Large intestine (tissue), 3 donors: Measurements from ENCODE around the gene BCAS3. TPM values are rescaled to one million over a fixed set of nuclear protein-coding genes. Genes with fewer than 3 reads are reported as not detected.
"Not testable (repeated sequence)": the region's sequence is repeated elsewhere in the genome, so short reads cannot be mapped to it uniquely, and the experiment has no call there.

Experiments used
- DNase-seq, 2 donors: peaks; one replicate each; pipeline versions ENCODE4 v3.0.0 to v3.0.0-alpha.2; 2013
- H3K27ac ChIP-seq: one replicate; pipeline ENCODE4 v1.5.1; 2013; ENCODE audit warnings: low read length
- H3K27me3 ChIP-seq: 2 replicates; pipeline ENCODE4 v1.6.1; 2013; ENCODE audit warnings: low read length; ENCODE audit not compliant: control insufficient read depth, insufficient read depth
- H3K36me3 ChIP-seq: 2 replicates; pipeline ENCODE4 v1.6.1; 2013; ENCODE audit warnings: low read length; ENCODE audit not compliant: control insufficient read depth, insufficient read depth
- H3K4me1 ChIP-seq: one replicate; pipeline ENCODE4 v1.6.1; 2013; ENCODE audit warnings: low read length; ENCODE audit not compliant: control insufficient read depth, insufficient read depth
- H3K4me3 ChIP-seq: one replicate; pipeline ENCODE4 v1.5.1; 2013; ENCODE audit warnings: low read length
- H3K9me3 ChIP-seq: one replicate; pipeline ENCODE4 v1.6.1; 2013; ENCODE audit warnings: mild to moderate bottlenecking, low read depth, low read length, moderate library complexity; ENCODE audit not compliant: control insufficient read depth
- WGBS: methylation state at CpG from one replicate; pipeline ENCODE4 v1.1.5; 2013; ENCODE audit warnings: low lambda C conversion rate; ENCODE audit not compliant: insufficient coverage; 5-methylcytosine and 5-hydroxymethylcytosine counted together
- polyA plus RNA-seq: library from polyadenylated mRNA; unstranded; fragments of 120-200 nt; gene quantifications from one replicate; pipeline ENCODE4 v1.2.1, GENCODE V29; 2013

Gene BCAS3
- polyA plus RNA-seq, 1 donor: 9.7 TPM

GRCh38 chr17:61009663-61010062 is 332.0 kb downstream of the BCAS3 start:
- Histone ChIP-seq H3K27ac (no peak overlapping the region), H3K27me3 (no peaks in the 10 kb centered on the region), H3K4me1 (no peaks in the 10 kb centered on the region), H3K9me3 (no peaks in the 10 kb centered on the region), H3K4me3 (no peak overlapping the region), H3K36me3 (no peaks in the 10 kb centered on the region)
- DNase-seq: peak in 1 of 2 donors; percentile 1
- 75% methylated on average over 1 of the region's 1 CpG for WGBS

GRCh38 chr17:61010661-61011170 is 333.1 kb downstream of the BCAS3 start:
- no peak for DNase-seq
- Histone ChIP-seq H3K4me3 (no peak overlapping the region), H3K36me3 (no peaks in the 10 kb centered on the region), H3K27me3 (no peaks in the 10 kb centered on the region), H3K27ac (no peak overlapping the region), H3K9me3 (no peaks in the 10 kb centered on the region), H3K4me1 (no peaks in the 10 kb centered on the region)
- 100% methylated on average over 1 of the region's 2 CpGs for WGBS

GRCh38 chr17:61011251-61011650 is 333.6 kb downstream of the BCAS3 start:
- no peak overlapping the region for H3K4me3 ChIP-seq
- no peak overlapping the region for H3K27ac ChIP-seq
- no peaks in the 10 kb centered on the region for H3K4me1 ChIP-seq
- DNase-seq: no peak
- H3K36me3 ChIP-seq: no peaks in the 10 kb centered on the region
- no peaks in the 10 kb centered on the region for H3K9me3 ChIP-seq
- WGBS: 93% methylated on average over 2 of the region's 4 CpGs
- no peaks in the 10 kb centered on the region for H3K27me3 ChIP-seq

GRCh38 chr17:61015966-61016365 is 338.3 kb downstream of the BCAS3 start:
- H3K4me1 ChIP-seq: no peaks in the 10 kb centered on the region
- no peak overlapping the region for H3K4me3 ChIP-seq
- H3K27me3 ChIP-seq: no peaks in the 10 kb centered on the region
- no peaks in the 10 kb centered on the region for H3K36me3 ChIP-seq
- H3K27ac ChIP-seq: no peak overlapping the region
- no peak for DNase-seq
- no peaks in the 10 kb centered on the region for H3K9me3 ChIP-seq
- 87% methylated on average over 3 of the region's 3 CpGs for WGBS

- Histone ChIP-seq H3K4me3 (no peak overlapping the region), H3K36me3 (no peaks in the 10 kb centered on the region), H3K27me3 (no peaks in the 10 kb centered on the region), H3K4me1 (no peaks in the 10 kb centered on the region), H3K27ac (no peak overlapping the region), H3K9me3 (no peaks in the 10 kb centered on the region)
- no peak for DNase-seq
- WGBS: 93% methylated on average over 3 of the region's 3 CpGs
These were observed 339.8 kb downstream of the BCAS3 start for GRCh38 chr17:61017317-61018006.

- no peaks in the 10 kb centered on the region for H3K4me1 ChIP-seq
- H3K4me3 ChIP-seq: no peak overlapping the region
- H3K27me3 ChIP-seq: no peaks in the 10 kb centered on the region
- H3K9me3 ChIP-seq: no peaks in the 10 kb centered on the region
- DNase-seq: no peak
- no CpG with 5 or more reads among the region's 5 CpGs for WGBS
- H3K36me3 ChIP-seq: no peaks in the 10 kb centered on the region
- H3K27ac ChIP-seq: no peak overlapping the region
These were observed 341.3 kb downstream of the BCAS3 start for GRCh38 chr17:61018938-61019337.

GRCh38 chr17:61023996-61024395 is 346.3 kb downstream of the BCAS3 start:
- Histone ChIP-seq H3K27me3 (no peaks in the 10 kb centered on the region), H3K27ac (no peak overlapping the region), H3K9me3 (no peaks in the 10 kb centered on the region), H3K4me1 (no peaks in the 10 kb centered on the region), H3K4me3 (no peak overlapping the region), H3K36me3 (no peaks in the 10 kb centered on the region)
- no peak for DNase-seq
- WGBS: no CpG with 5 or more reads among the region's 2 CpGs

- WGBS: 90% methylated on average over 3 of the region's 3 CpGs
- no peaks in the 10 kb centered on the region for H3K27me3 ChIP-seq
- no peak overlapping the region for H3K27ac ChIP-seq
- no peaks in the 10 kb centered on the region for H3K9me3 ChIP-seq
- no peak for DNase-seq
- H3K4me3 ChIP-seq: no peak overlapping the region
- no peaks in the 10 kb centered on the region for H3K36me3 ChIP-seq
- H3K4me1 ChIP-seq: no peaks in the 10 kb centered on the region
These were observed 349.2 kb downstream of the BCAS3 start for GRCh38 chr17:61026818-61027217.

- H3K9me3 ChIP-seq: no peaks in the 10 kb centered on the region
- WGBS: 100% methylated on average over 3 of the region's 4 CpGs
- no peaks in the 10 kb centered on the region for H3K4me1 ChIP-seq
- no peak overlapping the region for H3K4me3 ChIP-seq
- no peak overlapping the region for H3K27ac ChIP-seq
- no peak for DNase-seq
- no peaks in the 10 kb centered on the region for H3K36me3 ChIP-seq
- H3K27me3 ChIP-seq: no peaks in the 10 kb centered on the region
These were observed 351.5 kb downstream of the BCAS3 start for GRCh38 chr17:61029181-61029580.

GRCh38 chr17:61040666-61041065 is 363.0 kb downstream of the BCAS3 start:
- Histone ChIP-seq H3K27ac (no peak overlapping the region), H3K4me1 (no peaks in the 10 kb centered on the region), H3K36me3 (no peaks in the 10 kb centered on the region), H3K4me3 (no peak overlapping the region), H3K9me3 (no peaks in the 10 kb centered on the region), H3K27me3 (no peaks in the 10 kb centered on the region)
- DNase-seq: no peak
- WGBS: 57% methylated on average over 1 of the region's 4 CpGs

GRCh38 chr17:61042348-61042747 is 364.7 kb downstream of the BCAS3 start:
- H3K27me3 ChIP-seq, H3K4me1 ChIP-seq, H3K9me3 ChIP-seq, DNase-seq, H3K36me3 ChIP-seq, H3K27ac ChIP-seq, H3K4me3 ChIP-seq: not testable (repeated sequence)
- WGBS: no CpG with 5 or more reads among the region's 5 CpGs
